Endothelial cell of umbilical vein (primary cell): ENCODE measurements around the gene SLC30A4. TPM values are rescaled to one million over a fixed set of nuclear protein-coding genes. Genes with fewer than 3 reads are reported as not detected.
"Not testable (repeated sequence)": the region's sequence is repeated elsewhere in the genome, so short reads cannot be mapped to it uniquely, and the experiment has no call there.

Experiments
- BruUV-seq: library from RNA; stranded (reverse); fragments of 400-500 nt; replicated peaks from 2 replicates; lab custom pipeline; 2021; lab: Mats Ljungman, UMichigan
- CTCF ChIA-PET: fragments of 300-600, 350-600 bp; sonication (Branson Sonifier 250); formaldehyde crosslinking; loops from one replicate; lab custom pipeline; 2021; ENCODE audit warnings: antibody characterized with exemption, inconsistent platforms; lab: Charles Lee
- POLR2A ChIA-PET: fragments of 300-600, 350-600 bp; sonication (Branson Sonifier 250); formaldehyde crosslinking; loops from one replicate; lab custom pipeline; 2021; ENCODE audit warnings: antibody characterized with exemption, inconsistent platforms; lab: Charles Lee
- DNase-seq: peaks from one replicate; pipeline ENCODE4 v3.0.0-alpha.2; 2011; ENCODE audit warnings: low read depth, low spot score
- FAIRE-seq: peaks from 2 replicates; lab custom pipeline; 2011; peaks lifted over from hg19 to GRCh38; lab: Jason Lieb, UNC
- H2AFZ ChIP-seq: 2 replicates; pipeline ENCODE4 v1.6.0; 2012; ENCODE audit warnings: low read depth, low read length, control low read depth, inconsistent platforms
- H3K27ac ChIP-seq: 2 replicates; pipeline ENCODE4 v1.5.1; 2011; ENCODE audit warnings: low read depth, mild to moderate bottlenecking, control low read depth, low read length, moderate library complexity; ENCODE audit not compliant: insufficient read depth
- H3K27me3 ChIP-seq, 2 experiments: 2 replicates each; pipeline versions ENCODE4 v1.6.0 to v1.6.1; 2011; ENCODE audit warnings: low read length in 2 of 2, mixed read lengths in 1 of 2; ENCODE audit not compliant: control insufficient read depth in 2 of 2, insufficient read depth in 2 of 2
- H3K36me3 ChIP-seq, 2 experiments: 2 replicates in 1 of 2; 3 replicates in 1 of 2; pipeline ENCODE4 v1.5.1; 2011; ENCODE audit warnings: low read length in 2 of 2, mild to moderate bottlenecking in 1 of 2, moderate library complexity in 1 of 2; ENCODE audit not compliant: control insufficient read depth in 2 of 2, insufficient read depth in 2 of 2; ENCODE audit errors: extremely low read depth in 1 of 2
- H3K4me1 ChIP-seq: 3 replicates; pipeline ENCODE4 v1.5.1; 2011; ENCODE audit warnings: mild to moderate bottlenecking, low read length; ENCODE audit not compliant: control insufficient read depth, insufficient read depth; ENCODE audit errors: extremely low read depth
- H3K4me2 ChIP-seq: 2 replicates; pipeline ENCODE4 v1.6.1; 2011; ENCODE audit warnings: low read length, control low read depth, mixed read lengths; ENCODE audit not compliant: insufficient read depth
- H3K4me3 ChIP-seq, 3 experiments: fragments of 200-600 bp in 1 of 3; sonication (generic), shearing (Covaris generic) in 1 of 3; replicated peaks in 1 of 3; 2 replicates each; pipeline ENCODE4 v1.5.1; 2011 to 2016; ENCODE audit warnings: control low read depth in 3 of 3, low read length in 3 of 3, mild to moderate bottlenecking in 2 of 3, inconsistent platforms in 1 of 3, low read depth in 1 of 3, moderate library complexity in 1 of 3; ENCODE audit not compliant: insufficient read depth in 1 of 3
- H3K79me2 ChIP-seq: 2 replicates; pipeline ENCODE4 v1.6.0; 2012; ENCODE audit warnings: low read length, inconsistent platforms; ENCODE audit not compliant: control insufficient read depth, insufficient read depth
- H3K9ac ChIP-seq: replicated peaks from 2 replicates; pipeline ENCODE3; 2011; ENCODE audit warnings: low read length, control low read depth; ENCODE audit not compliant: insufficient read depth; ENCODE audit errors: extremely low read depth
- H3K9me1 ChIP-seq: replicated peaks from 3 replicates; pipeline ENCODE4 v1.6.0; 2011; ENCODE audit warnings: mild to moderate bottlenecking, low read length; ENCODE audit not compliant: control insufficient read depth, insufficient read depth; ENCODE audit errors: extremely low read depth
- H3K9me3 ChIP-seq: replicated peaks from 2 replicates; pipeline ENCODE4 v1.5.1; 2012; ENCODE audit warnings: low read length, inconsistent platforms; ENCODE audit not compliant: control insufficient read depth, insufficient read depth
- H4K20me1 ChIP-seq: replicated peaks from 2 replicates; pipeline ENCODE3; 2011; ENCODE audit warnings: mild to moderate bottlenecking, low read length; ENCODE audit not compliant: control insufficient read depth, insufficient read depth; ENCODE audit errors: extremely low read depth
- EZH2 ChIP-seq: IDR thresholded peaks from 2 replicates; pipeline ENCODE4 v1.6.1; 2012; ENCODE audit warnings: borderline replicate concordance, low read depth, mild to moderate bottlenecking, moderate library complexity, low read length, inconsistent platforms; ENCODE audit not compliant: severe bottlenecking
- FOS ChIP-seq: IDR thresholded peaks from 2 replicates; pipeline ENCODE4 v1.6.1; 2011; ENCODE audit warnings: mild to moderate bottlenecking, low read length, moderate library complexity, borderline replicate concordance; ENCODE audit not compliant: insufficient read depth
- GATA2 ChIP-seq: IDR thresholded peaks from 2 replicates; pipeline ENCODE4 v1.7.0; 2011; ENCODE audit warnings: low read depth, mild to moderate bottlenecking, moderate library complexity, mixed read lengths, low read length; ENCODE audit not compliant: insufficient read length, insufficient read depth
- JUN ChIP-seq: IDR thresholded peaks from 2 replicates; pipeline ENCODE4 v1.6.1; 2011; ENCODE audit warnings: borderline replicate concordance, low read depth; ENCODE audit not compliant: insufficient read length, insufficient read depth
- MYC ChIP-seq: IDR thresholded peaks from one replicate; pipeline ENCODE4 v1.6.1; 2011; ENCODE audit warnings: mild to moderate bottlenecking, low read depth, low read length
- POLR2A ChIP-seq: IDR thresholded peaks from 2 replicates; pipeline ENCODE4 v1.6.1; 2012; ENCODE audit warnings: low read depth, mild to moderate bottlenecking, control low read depth, low read length
- POLR2AphosphoS5 ChIP-seq: IDR thresholded peaks from 2 replicates; pipeline ENCODE4 v1.6.1; 2012; ENCODE audit warnings: low read depth, mild to moderate bottlenecking, control low read depth, low read length, moderate library complexity; ENCODE audit not compliant: insufficient read depth
- dilution Hi-C: fragments of 300-500 bp; cut with MboI; formaldehyde crosslinking; loops from one replicate; pipeline ENCODE4 v1.15.0; 2019; ENCODE audit warnings: low sequenced_read_pairs; ENCODE audit not compliant: extremely low pct_ligation_motif_present
- intact Hi-C: fragments of 100-400 bp; cut with micrococcal nuclease; formaldehyde crosslinking; loops from one replicate; pipeline ENCODE4 v1.10.0; 2022
- polyA plus RNA-seq, 4 experiments: library from polyadenylated mRNA; depleted of rRNA in 3 of 4; stranded (reverse) in 3 of 4; unstranded in 1 of 4; fragments of >200 nt; gene quantifications; 2 replicates each; pipeline versions ENCODE4 v1.2.1 to v1.2.3, GENCODE V29; 2011 to 2012; ENCODE audit warnings: missing spikeins in 1 of 4
- total RNA-seq: library from RNA; stranded (reverse); gene quantifications from 2 replicates; pipeline ENCODE4 v1.2.3, GENCODE V29; 2021
- TF ChIP-seq, protein P1 (sequence below): IDR thresholded peaks from 2 replicates; pipeline ENCODE4 v1.6.1; 2011; ENCODE audit not compliant: insufficient read depth, insufficient read length
- TF ChIP-seq, protein P2 (sequence below), 2 donors: IDR thresholded peaks; 1 replicate in 1 of 2; 2 replicates in 1 of 2; pipeline ENCODE4 v1.5.1; 2011; ENCODE audit warnings: low read length in 2 of 2, mild to moderate bottlenecking in 2 of 2, moderate library complexity in 2 of 2, control low read depth in 1 of 2, inconsistent platforms in 1 of 2, low read depth in 1 of 2; ENCODE audit not compliant: insufficient read depth in 1 of 2; ENCODE audit errors: extremely low read depth in 1 of 2

SLC30A4 gene
- total and polyA plus RNA-seq, 2 donors (not counting 3 experiments of a cell fraction or from before 2014, with no cell fraction given) = 2.7 to 3.9 TPM

DNA sequence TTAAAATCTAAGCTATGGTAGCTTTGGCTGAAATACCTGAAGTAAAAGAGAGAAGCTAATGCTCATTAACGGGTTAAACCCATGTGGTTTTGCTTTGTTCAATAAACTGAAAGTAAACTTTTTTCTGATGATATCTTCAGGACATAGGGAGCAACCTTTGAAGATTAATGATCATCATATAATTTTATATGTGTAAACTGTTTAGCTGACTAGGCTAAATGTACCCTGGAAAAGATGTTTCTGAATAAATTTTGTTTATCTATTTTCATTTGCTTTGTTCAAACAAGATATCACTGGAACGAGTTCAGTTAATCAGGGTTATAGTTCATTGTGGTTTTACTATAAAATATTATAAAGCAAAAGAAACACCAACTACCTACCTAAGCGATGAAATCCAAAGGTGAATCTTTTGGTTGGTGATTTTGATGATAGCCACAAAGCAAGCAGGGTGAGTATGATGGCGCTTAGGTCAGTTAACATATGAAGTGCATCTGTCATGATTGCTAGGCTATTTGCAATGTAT, 11.7 kb downstream of the SLC30A4 start:
- FAIRE-seq = no peak

DNA sequence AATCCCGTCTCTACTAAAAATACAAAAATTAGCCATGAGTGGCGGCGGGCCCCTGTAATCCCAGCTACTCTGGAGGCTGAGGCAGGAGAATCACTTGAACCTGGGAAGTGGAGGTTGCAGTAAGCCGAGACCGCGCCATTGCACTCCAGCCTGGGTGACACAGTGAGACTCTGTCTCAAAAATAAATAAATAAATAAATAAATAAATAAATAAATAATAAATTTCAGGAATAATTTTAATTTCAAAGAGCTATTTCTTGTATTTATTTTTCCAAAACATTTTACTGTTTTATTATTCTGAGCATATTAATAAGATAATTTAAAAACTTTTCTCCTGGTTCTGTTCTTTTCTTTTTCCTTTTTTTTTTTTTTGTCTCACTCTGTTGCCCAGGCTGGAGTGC, 15.4 kb downstream of the SLC30A4 start:
- BruUV-seq, H3K36me3 ChIP-seq, H4K20me1 ChIP-seq, POLR2A ChIA-PET, H3K9me1 ChIP-seq, H3K9ac ChIP-seq, DNase-seq, H3K79me2 ChIP-seq, intact Hi-C loops, FAIRE-seq, H3K9me3 ChIP-seq, H3K4me1 ChIP-seq, H3K27me3 ChIP-seq, H3K27ac ChIP-seq, H3K4me2 ChIP-seq, H3K4me3 ChIP-seq, H2AFZ ChIP-seq, dilution Hi-C loops: not testable (repeated sequence)
- CTCF ChIA-PET = interaction anchor here (1.0 kb wide), 1 partner anchor 9 kb away, joined by 3 read pairs; no protein-coding TSS in a partner anchor

More for the DNA sequence above, 11.7 kb downstream of the SLC30A4 start:
- Histone ChIP-seq H3K9ac (no peak overlapping the region), H3K9me1 (no peaks in the 10 kb centered on the region), H3K79me2 (no peaks in the 10 kb centered on the region), H3K4me2 (no peak overlapping the region), H3K9me3 (no peaks in the 10 kb centered on the region), H3K27me3 (no peaks in the 10 kb centered on the region), H3K27ac (no peak overlapping the region), H2AFZ (no peak overlapping the region), H3K36me3 (peaks cover 0 to 3% of the 10 kb centered on the region in 2 experiments), H3K4me3 (no peak overlapping the region), H3K4me1 (no peaks in the 10 kb centered on the region), H4K20me1 (no peaks in the 10 kb centered on the region)
- ChIA-PET POLR2A (no interaction called here), CTCF (interaction anchor here (0.7 to 1.4 kb wide), 2 partner anchors 20 to 30 kb away, joined by 3 read pairs; no protein-coding TSS in a partner anchor)
- no TSS peak for BruUV-seq
- intact Hi-C loops = no loop called here
- DNase-seq = no peak
- TF ChIP-seq POLR2AphosphoS5 (no peak), FOS (no peak), EZH2 (no peak), POLR2A (no peak), JUN (no peak), MYC (no peak), GATA2 (no peak)
- TF ChIP-seq, protein P1, sequence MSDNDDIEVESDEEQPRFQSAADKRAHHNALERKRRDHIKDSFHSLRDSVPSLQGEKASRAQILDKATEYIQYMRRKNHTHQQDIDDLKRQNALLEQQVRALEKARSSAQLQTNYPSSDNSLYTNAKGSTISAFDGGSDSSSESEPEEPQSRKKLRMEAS = no peak
- TF ChIP-seq, protein P2, sequence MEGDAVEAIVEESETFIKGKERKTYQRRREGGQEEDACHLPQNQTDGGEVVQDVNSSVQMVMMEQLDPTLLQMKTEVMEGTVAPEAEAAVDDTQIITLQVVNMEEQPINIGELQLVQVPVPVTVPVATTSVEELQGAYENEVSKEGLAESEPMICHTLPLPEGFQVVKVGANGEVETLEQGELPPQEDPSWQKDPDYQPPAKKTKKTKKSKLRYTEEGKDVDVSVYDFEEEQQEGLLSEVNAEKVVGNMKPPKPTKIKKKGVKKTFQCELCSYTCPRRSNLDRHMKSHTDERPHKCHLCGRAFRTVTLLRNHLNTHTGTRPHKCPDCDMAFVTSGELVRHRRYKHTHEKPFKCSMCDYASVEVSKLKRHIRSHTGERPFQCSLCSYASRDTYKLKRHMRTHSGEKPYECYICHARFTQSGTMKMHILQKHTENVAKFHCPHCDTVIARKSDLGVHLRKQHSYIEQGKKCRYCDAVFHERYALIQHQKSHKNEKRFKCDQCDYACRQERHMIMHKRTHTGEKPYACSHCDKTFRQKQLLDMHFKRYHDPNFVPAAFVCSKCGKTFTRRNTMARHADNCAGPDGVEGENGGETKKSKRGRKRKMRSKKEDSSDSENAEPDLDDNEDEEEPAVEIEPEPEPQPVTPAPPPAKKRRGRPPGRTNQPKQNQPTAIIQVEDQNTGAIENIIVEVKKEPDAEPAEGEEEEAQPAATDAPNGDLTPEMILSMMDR (IDR thresholded peaks at IDR 0.05; ENCODE audit: extremely low read depth in 1 of 2, insufficient read depth in 1 of 2, low read depth in 1 of 2, low read length in 2 of 2) = no peak
- dilution Hi-C loops = no loop called here
